Choroid plexus epithelial cell (primary cell): ENCODE data around the gene FITM1.

Experiments
- DNase-seq: peaks from one replicate; pipeline ENCODE4 v3.0.0-alpha.2; 2010; ENCODE audit warnings: low read depth
- H3K4me3 ChIP-seq: 2 replicates; pipeline ENCODE4 v1.5.1; 2011; ENCODE audit warnings: low read depth, mild to moderate bottlenecking, control low read depth, low read length, moderate library complexity
- CTCF ChIP-seq: conservative IDR thresholded peaks from 2 replicates; pipeline ENCODE4 v1.5.1; 2011; ENCODE audit warnings: low read depth, mild to moderate bottlenecking, control low read depth, inconsistent platforms, low read length, moderate library complexity

Gene FITM1

DNA sequence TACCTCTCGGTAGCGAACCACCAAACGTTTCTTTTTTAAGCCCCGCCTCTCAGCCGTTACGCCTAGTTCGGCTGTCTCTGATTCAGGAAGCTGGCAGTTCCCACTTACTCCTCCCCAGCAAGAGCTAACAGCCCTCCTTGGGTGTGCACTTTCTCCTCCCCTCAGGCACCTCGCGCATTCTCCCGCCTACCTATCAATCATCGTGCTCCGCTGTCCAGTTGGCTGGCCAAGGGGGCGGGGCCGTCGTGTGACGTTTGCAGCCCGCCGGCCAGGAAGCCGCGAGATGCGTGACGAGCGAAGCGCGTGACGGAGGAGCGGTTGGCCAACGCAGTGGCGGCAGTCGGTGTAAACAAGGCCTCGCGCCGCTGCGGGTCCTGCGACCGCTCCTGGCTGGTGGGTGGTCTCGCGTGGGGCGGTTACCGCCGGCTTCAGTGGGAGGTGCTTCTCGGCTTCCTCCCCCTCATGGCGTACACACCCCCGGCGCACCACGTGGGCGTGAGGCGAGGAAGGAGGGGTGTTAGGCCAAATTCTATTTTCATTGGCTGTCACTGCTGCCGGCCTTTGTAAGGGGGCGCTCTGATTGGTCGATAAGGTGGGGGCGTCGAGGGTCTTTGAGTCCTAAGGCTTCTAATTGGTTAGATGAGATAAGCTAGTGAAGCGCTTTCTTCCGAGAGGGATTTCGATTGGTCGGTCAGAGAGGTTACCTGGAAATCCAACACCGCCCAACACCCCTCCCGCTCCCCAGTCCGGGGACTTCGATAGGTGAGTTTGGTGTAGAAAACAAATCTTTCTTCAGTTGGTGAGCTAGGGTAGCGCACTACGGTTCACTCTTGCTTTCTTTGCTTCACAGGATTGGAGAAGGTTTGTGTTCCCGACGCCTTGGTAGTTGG, 15.7 kb upstream of the FITM1 start, which contains the start of the genes DCAF11 and NRL:
DCAF11 (plus strand) TSS at position 246 of the 890 bp plus-strand sequence. CDS start 818 bp downstream, outside the sequence.
NRL (minus strand) TSS at position 418 of the 890 bp plus-strand sequence. CDS start 32,101 bp downstream, outside the sequence.
- H3K4me3 ChIP-seq = peak within 1 kb of the TSS; percentile 91
- peak; percentile 100 for DNase-seq
- no peak for TF ChIP-seq CTCF

- peak overlapping the region; percentile 91 for H3K4me3 ChIP-seq
- TF ChIP-seq CTCF = no peak
- peak; percentile 16 for DNase-seq
These were observed 14.9 kb upstream of the FITM1 start for GRCh38 chr14:24115422-24116127.

DNA sequence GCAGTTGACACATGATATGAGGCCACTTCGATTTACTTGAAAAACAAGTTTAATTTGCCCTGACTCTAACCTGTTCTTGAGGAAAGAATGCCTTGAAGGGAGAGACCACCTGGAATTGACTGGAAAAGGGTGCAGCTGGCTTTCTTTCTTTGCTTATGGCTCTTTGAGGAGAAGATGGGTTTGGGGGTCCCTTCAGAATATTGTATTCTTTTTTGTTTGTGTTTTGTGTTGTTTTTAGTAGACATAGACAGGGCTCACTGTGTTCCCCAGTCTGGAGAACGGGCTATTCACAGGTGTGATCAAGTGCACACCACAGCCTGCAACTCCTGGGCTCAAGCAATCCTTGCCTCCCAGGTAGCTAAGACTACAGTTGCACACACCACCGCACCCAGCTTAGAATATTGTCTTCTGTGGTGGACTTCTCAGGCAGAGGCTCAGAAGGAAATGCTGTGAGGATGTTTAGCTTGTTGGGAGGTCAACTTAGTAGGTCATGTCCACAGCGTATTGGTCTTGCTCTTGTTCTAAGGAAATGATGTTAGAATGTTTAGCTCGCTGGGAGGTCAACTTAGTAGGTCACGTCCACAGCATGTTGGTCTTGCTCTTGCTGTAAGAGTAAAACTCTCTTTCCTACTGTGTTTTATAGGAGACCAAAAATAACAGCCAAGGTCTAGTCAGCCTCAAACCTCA, 14.2 kb upstream of the FITM1 start:
- DNase-seq = peak; percentile 48
- no peak for TF ChIP-seq CTCF
- no peak overlapping the region for H3K4me3 ChIP-seq

GRCh38 chr14:24117179-24117578, 13.3 kb upstream of the FITM1 start:
- no peak overlapping the region for H3K4me3 ChIP-seq

GRCh38 chr14:24119691-24120090, 10.8 kb upstream of the FITM1 start:
- no peak for DNase-seq
- no peak for TF ChIP-seq CTCF
- no peak overlapping the region for H3K4me3 ChIP-seq

More at GRCh38 chr14:24117179-24117578, 13.3 kb upstream of the FITM1 start:
- TF ChIP-seq CTCF = no peak
- DNase-seq = no peak

- TF ChIP-seq CTCF = no peak
- no peak for DNase-seq
These were observed 9.2 kb upstream of the FITM1 start for GRCh38 chr14:24121210-24121609.

More at GRCh38 chr14:24121210-24121609, 9.2 kb upstream of the FITM1 start:
- H3K4me3 ChIP-seq = no peak overlapping the region
